Naive thymus-derived CD4-positive, alpha-beta T cell (primary cell): ENCODE results near the gene PFKL. TPM values are rescaled to one million over a fixed set of nuclear protein-coding genes. Genes with fewer than 3 reads are reported as not detected.

Experiments
- ATAC-seq: fragments of 150-1000 bp; cut with Tn5 transposase; 2 replicates; pipeline ENCODE4 v1.10.0; 2021; ENCODE audit warnings: mild to moderate bottlenecking, moderate library complexity
- CTCF ChIA-PET: fragments of 350-600 bp; sonication (Branson Sonifier 250); formaldehyde crosslinking; loops from one replicate; lab custom pipeline; 2021; ENCODE audit warnings: antibody characterized with exemption; lab: Charles Lee
- POLR2A ChIA-PET: fragments of 350-600 bp; sonication (Branson Sonifier 250); formaldehyde crosslinking; loops from one replicate; lab custom pipeline; 2021; ENCODE audit warnings: antibody characterized with exemption, inconsistent platforms; lab: Charles Lee
- DNase-seq, 9 donors: peaks; one replicate each; pipeline versions ENCODE4 v3.0.0 to v3.0.0-alpha.2; 2020 to 2022; ENCODE audit warnings: mixed read lengths in 1 of 9
- H3K27ac ChIP-seq: one replicate; pipeline ENCODE4 v1.7.0; 2013; ENCODE audit warnings: mild to moderate bottlenecking, low read depth, low read length, moderate library complexity
- H3K27me3 ChIP-seq, 2 donors: one replicate each; pipeline ENCODE4 v1.7.0; 2013; ENCODE audit warnings: low read length in 2 of 2, mild to moderate bottlenecking in 2 of 2, moderate library complexity in 2 of 2; ENCODE audit not compliant: control insufficient read depth in 2 of 2, insufficient read depth in 2 of 2
- H3K36me3 ChIP-seq, 3 experiments: 1 replicate in 2 of 3; 2 replicates in 1 of 3; pipeline ENCODE4 v1.7.0; 2013; ENCODE audit warnings: low read length in 3 of 3, mild to moderate bottlenecking in 3 of 3, moderate library complexity in 1 of 3; ENCODE audit not compliant: insufficient read depth in 3 of 3, control insufficient read depth in 2 of 3
- H3K4me1 ChIP-seq, 2 donors: one replicate each; pipeline ENCODE4 v1.7.0; 2013; ENCODE audit warnings: low read length in 2 of 2, mild to moderate bottlenecking in 2 of 2, moderate library complexity in 1 of 2; ENCODE audit not compliant: control insufficient read depth in 2 of 2, insufficient read depth in 2 of 2
- H3K4me3 ChIP-seq: 2 replicates; pipeline ENCODE4 v1.7.0; 2013; ENCODE audit warnings: mild to moderate bottlenecking, low read length
- H3K9me3 ChIP-seq, 3 experiments: 1 replicate in 2 of 3; 2 replicates in 1 of 3; pipeline ENCODE4 v1.7.0; 2013; ENCODE audit warnings: low read length in 3 of 3; ENCODE audit not compliant: control insufficient read depth in 2 of 3
- H3K27ac Mint-ChIP-seq, 9 donors: one replicate each; pipeline ENCODE4 v1.8.0; 2020 to 2022; ENCODE audit warnings: mixed read lengths in 9 of 9, mild to moderate bottlenecking in 8 of 9, moderate library complexity in 5 of 9, inconsistent platforms in 2 of 9
- H3K27me3 Mint-ChIP-seq, 5 donors: one replicate each; pipeline ENCODE4 v1.8.0; 2021 to 2022; ENCODE audit warnings: mixed read lengths in 5 of 5, mild to moderate bottlenecking in 1 of 5
- H3K36me3 Mint-ChIP-seq, 5 donors: one replicate each; pipeline ENCODE4 v1.8.0; 2020 to 2022; ENCODE audit warnings: mixed read lengths in 5 of 5, mild to moderate bottlenecking in 3 of 5, inconsistent platforms in 1 of 5
- H3K4me1 Mint-ChIP-seq, 7 donors: one replicate each; pipeline ENCODE4 v1.8.0; 2020 to 2022; ENCODE audit warnings: mixed read lengths in 7 of 7, mild to moderate bottlenecking in 3 of 7, inconsistent platforms in 1 of 7
- H3K4me3 Mint-ChIP-seq, 10 donors: one replicate each; pipeline ENCODE4 v1.8.0; 2020 to 2022; ENCODE audit warnings: mild to moderate bottlenecking in 10 of 10, mixed read lengths in 10 of 10, moderate library complexity in 6 of 10, inconsistent platforms in 2 of 10
- H3K9me3 Mint-ChIP-seq, 11 donors: one replicate each; pipeline ENCODE4 v1.8.0; 2020 to 2022; ENCODE audit warnings: mixed read lengths in 11 of 11, mild to moderate bottlenecking in 4 of 11, inconsistent platforms in 1 of 11, moderate library complexity in 1 of 11
- intact Hi-C, 2 donors: fragments of 100-400 bp; cut with micrococcal nuclease; formaldehyde crosslinking; loops; one replicate each; pipeline ENCODE4 v1.15.1; 2023
- polyA plus RNA-seq, 2 donors: library from polyadenylated mRNA; unstranded; fragments of 300-500 nt; fragmentation: Illumina TruSeq; gene quantifications; one replicate each; pipeline ENCODE4 v1.2.3, GENCODE V29; 2021
- total RNA-seq, 6 experiments: library from RNA in 5 of 6; stranded (reverse) in 5 of 6; gene quantifications; 1 replicate in 5 of 6; 2 replicates in 1 of 6; pipeline ENCODE4 v1.2.3 and lab custom pipeline; 2021 to 2026

The PFKL gene
- total and polyA plus RNA-seq, 7 experiments from 2014 or later: 75.0 to 196 (median 109) TPM

DNA sequence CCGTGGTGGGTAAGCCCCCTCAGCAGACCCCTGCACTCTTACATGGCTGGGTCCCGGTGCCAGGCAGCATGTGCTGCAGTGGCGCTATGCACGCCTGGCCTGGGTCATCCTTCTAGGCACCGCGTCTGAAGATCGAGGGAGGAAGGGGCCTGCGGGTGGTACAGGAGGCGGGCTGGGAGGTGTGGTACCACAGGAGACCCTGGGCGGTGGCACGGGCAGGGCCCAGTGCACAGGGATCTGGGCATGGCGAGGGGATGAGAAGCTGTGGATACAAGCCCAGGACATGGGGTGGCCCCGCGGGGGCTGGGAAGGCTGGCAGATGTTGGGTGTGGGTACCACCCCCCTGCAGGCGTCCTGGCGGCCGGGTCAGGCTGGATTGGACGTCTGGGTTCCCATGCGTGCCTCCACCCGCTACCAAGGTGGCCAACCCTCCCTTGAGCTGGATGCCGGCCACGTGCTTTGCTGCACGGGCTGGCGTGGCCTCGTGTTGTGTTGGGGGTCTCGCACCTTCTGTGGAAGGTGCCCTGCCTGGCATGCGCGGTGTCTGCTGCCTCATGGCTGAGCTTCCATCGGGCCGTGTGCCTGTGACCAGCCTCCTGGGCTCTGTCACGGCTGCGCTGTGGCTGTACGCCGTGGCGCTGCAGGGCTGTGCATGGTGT lies 19.7 kb downstream of the PFKL start:
- Mint-ChIP-seq H3K27me3 (no peaks in the 10 kb centered on the region), H3K36me3 (peaks cover 0 to 4% (median 0%) of the 10 kb centered on the region in 5 donors), H3K4me1 (peaks cover 0 to 2% (median 0%) of the 10 kb centered on the region in 7 donors), H3K9me3 (no peaks in the 10 kb centered on the region), H3K4me3 (no peak overlapping the region), H3K27ac (peak overlapping the region in 1 of 9 donors; percentile 38)
- ATAC-seq (no peak), DNase-seq (no peak)
- intact Hi-C loops: loop anchor here in 1 of 2 donors (10.0 kb wide), 1 partner anchor 165 kb away; no protein-coding TSS in a partner anchor
- Histone ChIP-seq H3K27me3 (no peaks in the 10 kb centered on the region), H3K9me3 (no peaks in the 10 kb centered on the region), H3K27ac (no peak overlapping the region), H3K36me3 (peaks cover 0 to 93% (median 0%) of the 10 kb centered on the region in 3 experiments), H3K4me3 (no peak overlapping the region), H3K4me1 (no peaks in the 10 kb centered on the region)
- CTCF ChIA-PET: interaction anchor here (1.2 kb wide), 1 partner anchor 21 kb away, joined by 3 read pairs; no protein-coding TSS in a partner anchor
- POLR2A ChIA-PET: interaction anchor here (1.7 kb wide), 1 partner anchor 10 kb away, joined by 3 read pairs; no protein-coding TSS in a partner anchor

- intact Hi-C loops: loop anchor here in 1 of 2 donors (10.0 kb wide), 1 partner anchor 164 kb away; no protein-coding TSS in a partner anchor
- no peaks in the 10 kb centered on the region for H3K4me1 ChIP-seq
- H3K27ac ChIP-seq: no peak overlapping the region
- no peaks in the 10 kb centered on the region for H3K9me3 ChIP-seq
- no peaks in the 10 kb centered on the region for H3K27me3 Mint-ChIP-seq
- H3K4me1 Mint-ChIP-seq: peaks cover 0 to 2% (median 0%) of the 10 kb centered on the region in 7 donors
- DNase-seq (no peak), ATAC-seq (no peak)
- CTCF ChIA-PET: interaction anchor here (1.2 kb wide), 1 partner anchor 23 kb away, joined by 3 read pairs; no protein-coding TSS in a partner anchor
- no peak overlapping the region for H3K4me3 ChIP-seq
- peaks cover 0 to 4% (median 0%) of the 10 kb centered on the region in 5 donors for H3K36me3 Mint-ChIP-seq
- H3K9me3 Mint-ChIP-seq: no peaks in the 10 kb centered on the region
- POLR2A ChIA-PET: no interaction called here
- H3K4me3 Mint-ChIP-seq: no peak overlapping the region
- H3K36me3 ChIP-seq: peaks cover 0 to 95% (median 0%) of the 10 kb centered on the region in 3 experiments
- H3K27ac Mint-ChIP-seq: no peak overlapping the region
- H3K27me3 ChIP-seq: no peaks in the 10 kb centered on the region
These were observed 21.0 kb downstream of the PFKL start for GRCh38 chr21:44320847-44321246.

- no peaks in the 10 kb centered on the region for H3K4me1 Mint-ChIP-seq
- Histone ChIP-seq H3K27ac (no peak overlapping the region), H3K36me3 (peaks cover 0 to 91% (median 0%) of the 10 kb centered on the region in 3 experiments), H3K9me3 (no peaks in the 10 kb centered on the region), H3K4me3 (no peak overlapping the region), H3K27me3 (no peaks in the 10 kb centered on the region), H3K4me1 (no peaks in the 10 kb centered on the region)
- ChIA-PET POLR2A (no interaction called here), CTCF (no interaction called here)
- no peaks in the 10 kb centered on the region for H3K36me3 Mint-ChIP-seq
- no peaks in the 10 kb centered on the region for H3K9me3 Mint-ChIP-seq
- ATAC-seq (no peak), DNase-seq (no peak)
- H3K27me3 Mint-ChIP-seq: no peaks in the 10 kb centered on the region
- intact Hi-C loops: loop anchor here in 1 of 2 donors (10.0 kb wide), 1 partner anchor 163 kb away; no protein-coding TSS in a partner anchor
- no peak overlapping the region for H3K4me3 Mint-ChIP-seq
- H3K27ac Mint-ChIP-seq: no peak overlapping the region
These were observed 22.1 kb downstream of the PFKL start for GRCh38 chr21:44321846-44322450.

DNA sequence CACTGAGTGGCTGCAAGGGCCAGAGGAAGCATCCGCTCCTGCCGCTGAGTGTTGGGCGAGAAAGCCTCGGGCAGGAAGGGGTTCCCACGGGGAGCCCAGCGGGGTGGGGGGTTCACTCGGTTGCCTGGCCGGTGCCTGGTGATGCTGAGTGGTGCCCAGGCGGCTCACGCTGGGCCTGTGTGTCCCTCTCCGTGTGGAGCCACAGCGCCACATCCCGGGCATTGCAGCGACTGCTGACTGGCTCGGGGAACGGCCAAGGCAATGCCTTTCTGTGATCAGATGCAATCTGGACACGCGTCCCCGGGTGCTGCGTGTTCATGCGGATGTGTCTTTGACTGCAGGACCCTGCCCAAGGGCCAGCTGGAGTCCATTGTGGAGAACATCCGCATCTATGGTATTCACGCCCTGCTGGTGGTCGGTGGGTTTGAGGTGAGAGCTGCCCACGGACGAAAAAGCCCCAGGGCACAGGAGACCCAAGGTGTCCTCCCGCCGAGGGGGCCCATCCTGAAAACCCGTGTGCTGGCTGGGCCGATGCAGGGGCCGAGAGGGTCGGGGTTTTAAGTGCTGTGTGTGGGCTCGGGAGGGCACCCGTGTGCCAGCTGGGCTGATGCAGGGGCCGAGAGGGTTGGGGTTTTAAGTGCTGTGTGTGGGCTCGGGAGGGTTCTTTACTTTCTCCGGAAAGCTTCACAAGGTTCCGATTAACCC lies 22.9 kb downstream of the PFKL start:
- Mint-ChIP-seq H3K27ac (peak overlapping the region in 1 of 9 donors; percentile 67), H3K27me3 (no peaks in the 10 kb centered on the region), H3K36me3 (no peaks in the 10 kb centered on the region), H3K4me1 (no peaks in the 10 kb centered on the region), H3K9me3 (no peaks in the 10 kb centered on the region), H3K4me3 (no peak overlapping the region)
- peaks cover 0 to 90% (median 0%) of the 10 kb centered on the region in 3 experiments for H3K36me3 ChIP-seq
- CTCF ChIA-PET: no interaction called here
- no peaks in the 10 kb centered on the region for H3K4me1 ChIP-seq
- H3K27ac ChIP-seq: no peak overlapping the region
- ATAC-seq (no peak), DNase-seq (no peak)
- H3K9me3 ChIP-seq: no peaks in the 10 kb centered on the region
- H3K4me3 ChIP-seq: no peak overlapping the region
- POLR2A ChIA-PET: no interaction called here
- intact Hi-C loops: loop anchor here in 1 of 2 donors (10.0 kb wide), 1 partner anchor 162 kb away; no protein-coding TSS in a partner anchor
- no peaks in the 10 kb centered on the region for H3K27me3 ChIP-seq

DNA sequence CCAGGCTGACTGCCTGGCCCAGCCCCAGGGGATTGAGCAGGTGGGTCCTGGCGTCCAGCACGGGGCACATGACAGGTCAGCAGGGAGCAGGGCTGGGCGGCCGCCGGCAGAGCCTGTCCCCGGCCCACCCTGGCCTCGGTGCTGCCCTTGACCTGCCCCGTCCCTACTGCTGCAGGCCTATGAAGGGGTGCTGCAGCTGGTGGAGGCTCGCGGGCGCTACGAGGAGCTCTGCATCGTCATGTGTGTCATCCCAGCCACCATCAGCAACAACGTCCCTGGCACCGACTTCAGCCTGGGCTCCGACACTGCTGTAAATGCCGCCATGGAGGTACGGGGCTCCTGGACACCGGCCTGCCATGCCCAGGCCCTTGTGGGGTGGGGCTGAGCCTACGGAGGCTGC lies 23.7 kb downstream of the PFKL start:
- intact Hi-C loops: loop anchor here in 1 of 2 donors (10.0 kb wide), 1 partner anchor 161 kb away; no protein-coding TSS in a partner anchor
- POLR2A ChIA-PET: no interaction called here
- H3K36me3 ChIP-seq: peaks cover 0 to 82% (median 0%) of the 10 kb centered on the region in 3 experiments
- Mint-ChIP-seq H3K9me3 (no peaks in the 10 kb centered on the region), H3K4me3 (no peak overlapping the region), H3K27me3 (no peaks in the 10 kb centered on the region), H3K36me3 (no peaks in the 10 kb centered on the region), H3K27ac (no peak overlapping the region), H3K4me1 (no peaks in the 10 kb centered on the region)
- no peaks in the 10 kb centered on the region for H3K27me3 ChIP-seq
- H3K27ac ChIP-seq: no peak overlapping the region
- DNase-seq: no peak
- no peak overlapping the region for H3K4me3 ChIP-seq
- H3K9me3 ChIP-seq: no peaks in the 10 kb centered on the region
- ATAC-seq: no peak
- H3K4me1 ChIP-seq: no peaks in the 10 kb centered on the region
- CTCF ChIA-PET: no interaction called here

GRCh38 chr21:44324106-44324853 lies 24.4 kb downstream of the PFKL start:
- no peak for ATAC-seq
- no peak for DNase-seq
- peaks cover 0 to 75% (median 0%) of the 10 kb centered on the region in 3 experiments for H3K36me3 ChIP-seq
- H3K9me3 Mint-ChIP-seq: no peaks in the 10 kb centered on the region
- no peaks in the 10 kb centered on the region for H3K27me3 ChIP-seq
- no peaks in the 10 kb centered on the region for H3K4me1 ChIP-seq
- intact Hi-C loops: loop anchor here in 1 of 2 donors (10.0 kb wide), 1 partner anchor 161 kb away; no protein-coding TSS in a partner anchor
- no peaks in the 10 kb centered on the region for H3K4me1 Mint-ChIP-seq
- H3K4me3 Mint-ChIP-seq: no peak overlapping the region
- no peaks in the 10 kb centered on the region for H3K27me3 Mint-ChIP-seq
- ChIA-PET POLR2A (no interaction called here), CTCF (no interaction called here)
- H3K36me3 Mint-ChIP-seq: no peaks in the 10 kb centered on the region
- no peak overlapping the region for H3K4me3 ChIP-seq
- no peaks in the 10 kb centered on the region for H3K9me3 ChIP-seq
- no peak overlapping the region for H3K27ac ChIP-seq
- no peak overlapping the region for H3K27ac Mint-ChIP-seq
